GM19023 (cell line): ENCODE results near the gene PM20D1.

Source experiments
- ATAC-seq: cut with Tn5 transposase; IDR thresholded peaks from one replicate; pipeline ENCODE4 v1.9.1; 2021; ENCODE audit warnings: mild to moderate bottlenecking, moderate library complexity; ENCODE audit not compliant: unreplicated experiment

The PM20D1 gene

DNA sequence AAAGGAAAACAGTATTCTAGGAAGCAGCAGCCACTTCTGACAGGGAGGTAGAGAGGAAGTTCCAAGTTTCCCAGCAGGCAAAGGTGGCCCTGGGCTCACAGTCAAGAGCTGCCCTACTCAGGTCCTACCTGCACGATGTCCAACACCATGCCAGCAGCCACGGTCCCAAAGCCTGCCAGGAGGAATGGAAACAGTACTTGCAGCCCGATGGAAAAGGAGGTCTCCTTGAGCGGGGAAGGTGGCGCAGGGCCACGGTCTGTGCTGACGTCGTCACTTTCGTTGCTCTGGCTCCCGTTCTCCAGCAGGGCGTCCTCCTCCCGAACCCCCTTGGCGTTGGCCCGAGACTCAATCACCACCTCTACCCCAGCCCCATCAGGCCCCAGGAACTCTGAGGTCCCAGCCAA, 40.0 kb downstream of the PM20D1 start:
- ATAC-seq, result no peak

DNA sequence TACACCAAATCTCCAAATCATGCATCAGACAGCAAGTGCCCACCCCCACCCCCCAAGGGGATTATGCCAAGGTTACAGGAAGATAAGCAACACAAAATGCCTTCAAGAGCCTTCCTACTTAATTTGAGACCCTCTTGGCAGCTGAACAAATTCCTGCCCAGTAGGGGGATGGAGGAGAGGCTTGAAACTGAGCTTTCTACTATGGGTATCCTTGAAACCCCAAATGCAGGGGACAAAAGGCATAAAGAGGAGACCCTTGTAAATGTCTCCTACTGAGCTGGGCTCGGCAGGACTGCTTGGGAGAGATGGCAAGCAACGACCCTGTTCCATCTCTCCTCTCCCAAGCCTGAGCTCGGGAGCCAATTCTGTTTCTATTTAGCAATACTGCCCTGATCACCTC, 40.5 kb downstream of the PM20D1 start:
- no peak for ATAC-seq

DNA sequence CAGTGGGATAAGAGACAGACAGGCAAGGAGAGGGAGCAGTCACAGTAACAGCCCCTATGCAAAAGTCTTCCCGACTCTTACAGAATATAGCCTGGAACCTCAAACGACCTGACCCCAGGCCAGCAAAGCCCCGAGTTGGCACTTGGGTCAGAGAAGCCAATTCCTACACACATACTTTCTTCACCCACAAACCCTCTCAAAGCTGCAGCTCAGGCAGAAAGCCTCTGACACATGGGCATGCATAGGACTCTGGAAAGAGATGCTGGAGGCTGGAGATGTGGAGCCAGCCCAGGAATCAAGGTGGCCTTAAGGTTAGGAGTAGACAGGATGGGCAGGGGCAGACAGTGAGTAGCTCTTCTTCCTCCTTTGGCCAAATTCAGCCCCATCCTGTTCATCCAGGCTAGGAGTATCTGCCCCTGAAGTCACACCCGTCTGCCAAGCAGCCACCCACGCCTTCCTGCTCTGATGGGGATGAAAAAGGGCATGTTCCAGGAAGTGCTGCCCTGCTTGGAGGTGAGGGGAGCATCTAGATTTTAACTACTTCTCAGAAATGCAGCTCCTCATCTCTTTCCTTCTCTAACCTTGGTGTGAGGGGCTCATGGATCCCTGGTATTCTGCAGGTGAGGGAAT, 44.7 kb downstream of the PM20D1 start:
- ATAC-seq, result no peak

DNA sequence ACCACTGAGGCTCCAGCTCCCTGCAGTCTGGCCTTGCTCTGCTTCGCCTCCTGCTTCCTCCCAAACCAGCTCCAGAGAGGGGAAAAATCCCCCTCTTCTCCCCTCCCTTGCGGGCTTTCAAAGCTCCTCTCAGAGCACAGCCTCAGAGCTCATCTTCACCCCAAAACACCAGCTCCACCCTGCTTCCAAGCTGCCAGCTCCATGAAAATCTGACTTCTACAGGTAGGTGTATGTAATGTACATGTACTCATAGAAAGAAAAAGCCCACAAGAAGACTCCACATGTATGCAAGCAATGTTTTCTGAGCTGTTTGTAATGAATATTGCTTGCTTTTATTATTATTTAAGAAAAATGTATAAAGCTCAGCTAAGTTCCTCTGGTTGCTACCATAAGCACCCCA, 45.3 kb downstream of the PM20D1 start:
- ATAC-seq, result no peak

DNA sequence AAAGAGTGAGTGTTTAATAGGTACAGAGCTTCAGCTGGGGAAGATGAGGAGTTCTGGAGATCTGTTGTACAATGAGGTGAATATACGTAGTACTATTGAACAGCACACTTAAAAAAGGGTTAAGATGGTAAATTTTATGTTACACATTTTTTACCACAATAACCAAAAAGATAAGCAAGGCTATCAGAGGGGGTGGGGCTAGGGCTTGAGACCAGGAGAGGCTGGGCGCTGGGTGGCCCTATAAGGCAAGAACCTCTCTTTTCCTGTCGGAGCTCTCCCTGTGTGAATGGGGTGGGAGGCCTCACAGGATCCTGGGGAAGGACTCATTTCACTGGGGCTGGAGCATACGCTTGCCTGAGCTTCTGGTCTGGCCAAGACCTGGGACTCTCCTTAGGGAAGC, 45.9 kb downstream of the PM20D1 start:
- ATAC-seq, result no peak

DNA sequence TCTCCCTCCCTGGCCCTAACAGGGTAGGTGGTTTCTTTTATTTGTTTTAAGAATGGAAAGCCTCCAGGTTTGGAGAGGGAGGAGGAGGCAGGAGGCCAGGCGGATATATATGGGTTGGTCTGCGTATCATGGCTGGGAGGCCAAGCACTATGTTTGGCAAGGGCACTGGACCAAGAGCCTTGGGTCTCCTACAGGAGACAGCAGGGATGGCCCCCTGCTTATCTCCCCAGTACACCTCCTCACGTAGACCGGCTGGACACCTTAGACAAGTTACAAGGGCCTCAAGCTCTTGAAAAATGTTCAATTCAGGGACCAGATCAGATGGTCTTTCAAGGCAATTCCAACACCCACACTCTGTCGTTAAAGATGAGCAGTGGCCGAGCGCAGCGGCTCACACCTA, 47.9 kb downstream of the PM20D1 start:
- no peak for ATAC-seq

DNA sequence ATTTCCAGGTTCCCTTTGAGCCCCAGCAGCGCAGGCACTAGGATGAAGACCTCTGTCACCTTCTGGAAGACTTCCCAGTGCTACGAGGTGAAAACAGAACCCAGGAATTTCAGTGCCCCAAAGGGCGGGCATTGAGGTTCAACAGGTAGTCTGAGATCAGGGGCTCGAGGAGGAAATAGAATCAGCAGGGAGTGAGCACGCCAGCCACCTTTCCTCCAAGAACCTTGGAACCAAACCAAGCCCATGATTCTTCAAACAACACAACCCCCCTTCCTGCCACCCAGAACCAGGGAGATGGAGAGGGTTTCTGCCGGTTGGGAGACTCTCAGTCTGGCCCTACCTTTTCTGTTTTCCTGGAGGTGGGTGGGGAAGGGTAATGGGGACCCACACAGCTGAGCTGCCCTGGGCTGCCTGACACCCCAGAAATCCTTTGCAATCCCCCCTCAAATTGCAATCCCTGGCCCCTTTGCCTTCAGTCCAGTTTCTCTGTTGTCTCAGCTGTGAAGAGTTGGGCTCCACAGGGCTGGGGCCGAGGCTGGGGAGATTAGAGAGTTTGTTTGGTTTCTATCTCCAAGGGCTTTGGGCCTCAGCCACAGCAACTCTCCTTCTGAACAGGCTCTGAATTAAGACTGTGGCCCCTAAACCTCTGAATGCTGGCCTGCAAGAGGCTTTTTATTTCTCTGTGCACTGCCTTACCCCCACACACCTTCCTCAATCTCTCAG, 48.8 kb downstream of the PM20D1 start:
- no peak for ATAC-seq

DNA sequence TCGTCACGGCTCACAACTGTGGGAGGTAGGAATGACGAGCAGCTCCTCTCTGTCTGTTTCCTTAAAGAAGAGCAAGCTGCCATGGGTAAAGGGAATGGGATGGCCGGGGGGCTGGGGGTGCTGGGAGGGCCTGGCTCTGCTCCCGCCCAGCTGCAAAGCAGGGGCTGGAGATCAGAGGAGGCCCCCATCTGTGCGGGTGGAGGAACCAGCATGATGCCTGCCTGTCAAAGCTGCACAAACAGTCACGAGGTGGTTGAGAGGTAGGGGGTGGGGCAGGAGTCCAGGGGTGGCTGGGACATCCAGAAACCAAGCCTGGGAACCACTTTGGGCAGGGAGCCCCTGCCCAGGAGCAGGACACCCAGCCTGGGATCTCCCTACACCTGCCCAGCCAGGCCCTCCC, 49.5 kb downstream of the PM20D1 start:
- no peak for ATAC-seq

DNA sequence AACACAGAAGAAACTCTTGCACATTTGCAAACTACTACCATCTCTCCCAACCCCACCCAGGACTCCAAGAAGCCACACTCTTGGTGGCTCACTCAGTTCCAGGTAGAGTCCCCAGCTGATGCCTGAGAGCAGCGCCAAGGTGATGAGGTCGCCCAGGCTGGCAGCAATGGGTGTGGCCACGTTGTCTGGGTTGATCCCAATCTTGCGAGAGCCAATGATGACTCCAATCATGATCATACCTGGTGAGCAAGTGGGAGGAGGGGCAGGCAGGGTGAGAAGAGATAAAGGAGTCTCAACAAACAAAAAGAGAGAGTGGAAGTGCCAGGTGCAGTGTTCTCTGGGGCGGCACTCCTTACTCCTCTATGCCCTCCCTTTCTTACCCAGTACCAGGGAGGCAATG, 51.4 kb downstream of the PM20D1 start:
- ATAC-seq, result no peak

DNA sequence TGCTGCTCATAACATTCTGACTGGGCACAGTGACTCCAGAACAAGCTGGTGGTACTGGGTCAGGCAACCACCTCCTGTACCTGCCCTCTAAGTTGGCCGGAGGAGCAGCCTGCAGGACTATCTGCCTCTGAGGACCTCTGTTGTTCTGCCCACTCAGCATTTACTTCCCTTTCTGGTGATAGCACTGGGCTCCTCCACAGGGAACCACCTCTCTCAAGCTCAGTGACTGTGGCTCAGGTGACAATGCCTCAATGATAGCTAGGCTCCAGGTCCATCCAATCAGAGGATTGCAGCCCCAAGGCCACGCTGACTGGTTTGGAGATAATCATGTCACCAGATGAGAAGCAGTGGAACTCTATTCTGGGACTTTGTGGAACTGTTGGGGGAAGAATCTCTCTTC, 52.8 kb downstream of the PM20D1 start:
- ATAC-seq, result no peak

DNA sequence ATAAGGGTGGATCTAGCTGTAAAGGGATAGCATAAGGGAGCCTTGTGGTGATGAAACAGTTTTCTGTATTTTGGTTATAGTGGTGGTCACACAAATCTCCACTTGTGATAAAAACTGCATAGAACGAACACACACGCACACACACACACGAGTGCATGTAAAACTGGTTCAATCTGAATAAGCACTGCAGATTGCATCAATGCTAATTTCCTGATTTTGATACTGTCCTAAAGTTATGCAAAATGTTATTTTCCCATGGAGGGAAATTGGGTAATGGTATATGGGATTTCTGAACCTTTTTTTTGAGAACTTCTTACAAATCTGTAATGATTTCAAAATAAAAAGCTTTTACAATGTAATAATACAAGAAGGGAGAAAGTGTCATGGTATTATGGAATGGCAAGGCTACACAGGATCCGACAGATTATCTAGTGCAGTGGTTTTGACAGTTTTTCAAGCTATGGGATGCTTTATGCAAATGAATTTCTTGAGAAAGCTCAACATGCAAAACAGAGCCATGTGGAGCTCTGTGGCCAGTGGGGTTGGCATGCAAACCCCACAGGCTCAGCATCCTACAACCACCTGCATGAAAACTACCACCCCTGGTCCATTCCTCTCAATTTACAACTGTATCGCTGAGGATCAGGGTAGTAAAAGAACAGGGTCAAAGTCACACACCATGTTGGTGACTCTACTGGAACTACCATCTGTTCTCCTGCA, 55.8 kb downstream of the PM20D1 start:
- ATAC-seq, result no peak

DNA sequence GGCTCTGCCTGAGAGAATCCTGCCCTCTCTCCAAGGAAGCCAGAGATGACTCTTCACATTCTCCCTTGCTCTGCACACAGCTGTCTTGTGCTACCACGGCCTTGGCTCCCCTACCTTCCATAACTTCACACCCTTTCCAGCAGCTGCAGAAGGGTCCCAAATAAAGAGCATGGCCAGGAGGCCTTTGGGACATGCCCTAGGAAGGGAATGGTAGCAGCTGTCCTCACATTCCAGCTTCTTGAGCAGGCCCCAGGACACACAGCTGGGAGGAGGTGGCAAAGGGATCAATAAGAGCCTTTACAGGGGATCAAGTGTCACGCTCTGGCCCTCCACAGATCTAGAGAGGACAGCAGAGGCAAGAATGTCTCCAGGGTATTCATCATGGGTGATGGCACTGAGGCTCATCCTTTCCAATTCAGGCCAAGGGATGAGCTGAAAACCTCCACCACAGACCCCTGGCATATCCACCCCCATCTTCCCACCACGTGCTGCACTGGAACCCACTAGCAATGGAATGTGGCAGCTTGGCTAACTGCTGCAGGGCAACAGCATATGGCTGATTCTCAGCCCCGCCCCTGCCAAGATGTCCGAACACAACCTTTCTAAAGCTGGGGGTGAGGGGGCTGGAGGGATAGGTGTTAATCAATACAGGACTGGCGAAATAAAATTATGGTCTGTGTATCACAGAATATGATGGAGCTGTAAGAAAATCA, 56.8 kb downstream of the PM20D1 start:
- ATAC-seq, result no peak

DNA sequence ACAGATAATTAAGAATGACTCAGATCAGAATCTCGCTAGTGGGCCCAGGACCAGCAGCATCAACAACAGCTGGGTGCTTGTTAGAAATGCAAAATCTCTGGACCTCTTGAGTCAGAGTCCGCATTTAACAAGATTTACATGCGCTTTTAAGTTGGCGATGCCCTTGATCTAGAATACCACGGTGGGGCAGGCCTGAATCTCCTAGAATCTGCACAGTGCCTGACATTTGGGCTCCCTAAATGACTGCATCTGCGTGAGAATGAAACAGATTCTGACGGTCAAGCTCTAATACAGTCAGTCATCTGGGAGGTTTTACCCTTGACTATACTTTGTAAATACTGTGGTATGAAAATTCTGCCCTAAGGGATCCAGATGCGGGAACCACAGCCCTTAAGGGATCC, 57.5 kb downstream of the PM20D1 start:
- ATAC-seq, result no peak

DNA sequence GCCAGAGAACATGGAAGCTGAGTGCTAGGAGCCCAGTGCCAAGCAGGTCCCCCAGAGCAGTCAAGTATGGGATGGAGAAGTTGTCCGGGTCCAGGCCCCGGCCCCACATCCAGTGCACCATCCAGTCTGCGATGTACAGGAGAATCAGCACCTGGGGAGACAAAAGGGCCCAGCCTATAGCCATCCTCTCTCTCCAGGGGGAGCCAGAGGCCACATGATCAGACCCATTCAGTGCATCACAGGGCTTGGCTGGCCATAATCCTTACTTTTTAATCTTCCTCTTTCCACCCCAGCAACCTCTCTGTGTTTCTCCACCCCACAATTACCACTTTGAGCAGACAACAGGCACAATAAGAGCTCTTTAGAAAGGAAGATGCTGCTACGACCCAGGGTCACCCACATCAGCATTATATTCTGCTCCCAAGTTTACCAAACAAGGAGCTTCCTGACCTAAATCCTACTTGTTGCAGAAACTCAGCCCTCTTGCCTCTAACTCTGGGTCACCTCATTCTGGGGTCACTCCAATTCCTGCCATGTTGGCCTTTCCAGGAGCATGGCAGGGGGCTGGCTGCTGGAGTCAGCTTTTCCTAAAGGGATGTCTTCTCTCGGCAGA, 58.3 kb downstream of the PM20D1 start:
- ATAC-seq, result no peak

DNA sequence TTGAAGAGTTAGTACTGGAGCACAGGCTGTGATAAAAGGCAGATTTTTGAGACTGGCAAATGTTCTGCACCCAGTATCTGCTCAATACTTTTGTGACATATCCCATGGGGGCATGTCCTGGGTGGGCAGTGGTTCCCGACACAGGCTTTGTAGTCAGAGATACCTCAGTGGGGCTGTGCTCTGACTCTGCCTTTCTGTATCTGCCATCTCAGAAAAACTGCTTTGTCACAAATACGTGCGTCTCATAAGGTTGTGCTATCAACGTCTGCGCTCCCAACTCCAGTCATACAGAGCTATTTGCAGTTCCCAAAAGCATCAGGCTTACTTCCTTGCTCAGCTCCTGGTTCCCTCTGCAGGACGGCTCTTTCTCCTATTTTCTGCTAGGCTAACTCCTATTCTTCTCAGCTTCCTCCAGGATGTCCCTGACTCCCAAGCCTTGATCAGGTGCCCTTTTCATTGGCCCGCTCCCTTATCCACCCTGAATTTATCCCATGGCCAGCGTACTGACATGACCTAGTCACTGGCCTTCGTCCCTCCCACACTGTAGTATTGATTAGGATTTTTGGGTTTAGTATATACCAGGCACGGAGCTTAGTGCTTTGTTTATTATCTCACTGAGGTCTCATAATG, 62.5 kb downstream of the PM20D1 start:
- no peak for ATAC-seq

DNA sequence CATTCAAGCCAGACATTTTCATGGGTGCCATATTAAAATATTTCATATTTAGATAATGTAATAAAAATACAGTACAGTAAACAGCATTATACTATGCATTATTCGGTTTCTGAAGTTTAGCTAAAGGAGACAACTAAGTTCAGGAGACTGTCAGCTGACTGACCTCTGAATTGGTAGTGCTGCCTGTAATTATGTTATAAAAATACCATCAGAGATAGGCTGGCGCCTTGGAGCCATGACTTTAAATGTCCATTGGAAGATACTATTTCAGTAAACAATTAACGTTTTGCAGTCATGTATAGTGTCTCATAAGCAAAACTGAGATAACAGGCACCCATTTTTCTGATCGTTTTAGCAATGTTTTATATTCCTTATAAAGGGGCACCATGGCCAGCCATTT, 63.3 kb downstream of the PM20D1 start:
- ATAC-seq, result no peak

DNA sequence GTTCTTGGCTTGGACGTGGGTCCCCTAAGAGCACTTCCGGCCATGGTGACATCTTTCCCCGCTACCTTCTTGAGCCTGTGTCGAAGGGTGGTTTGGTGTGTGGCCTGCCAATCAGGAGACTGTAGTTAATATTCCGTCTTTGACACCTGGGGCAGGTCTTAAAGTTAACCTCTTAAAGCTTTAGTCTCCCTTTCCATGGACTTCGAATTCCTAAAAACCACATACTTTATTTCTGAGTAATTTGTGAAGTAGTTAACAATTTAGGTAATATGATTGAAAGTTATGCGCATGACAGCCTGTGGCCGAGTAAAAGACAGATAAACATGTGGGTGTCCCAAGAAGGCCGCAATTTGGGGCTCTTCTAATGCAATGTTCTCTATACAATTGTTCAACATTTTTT, 64.5 kb downstream of the PM20D1 start:
- ATAC-seq, result no peak

DNA sequence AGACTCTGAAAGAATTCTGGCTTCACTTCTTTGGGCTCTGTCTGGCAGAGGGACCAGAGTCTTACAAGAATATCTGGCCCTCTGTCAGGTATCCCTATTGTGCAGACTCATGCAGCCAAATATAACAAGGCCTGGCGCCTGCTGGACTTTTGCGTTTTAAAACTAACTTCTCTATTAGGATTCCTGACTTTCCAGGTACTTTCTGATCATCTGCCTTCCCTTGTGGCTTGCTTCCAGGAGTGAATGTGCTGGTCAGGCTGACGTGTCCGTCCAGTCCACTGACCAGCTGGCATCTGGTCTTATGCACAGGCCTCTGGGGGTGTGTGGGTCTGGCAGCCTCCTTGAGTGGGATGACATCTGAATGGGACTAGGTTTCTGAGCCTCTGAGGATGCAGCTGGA, 66.0 kb downstream of the PM20D1 start:
- ATAC-seq, result no peak

DNA sequence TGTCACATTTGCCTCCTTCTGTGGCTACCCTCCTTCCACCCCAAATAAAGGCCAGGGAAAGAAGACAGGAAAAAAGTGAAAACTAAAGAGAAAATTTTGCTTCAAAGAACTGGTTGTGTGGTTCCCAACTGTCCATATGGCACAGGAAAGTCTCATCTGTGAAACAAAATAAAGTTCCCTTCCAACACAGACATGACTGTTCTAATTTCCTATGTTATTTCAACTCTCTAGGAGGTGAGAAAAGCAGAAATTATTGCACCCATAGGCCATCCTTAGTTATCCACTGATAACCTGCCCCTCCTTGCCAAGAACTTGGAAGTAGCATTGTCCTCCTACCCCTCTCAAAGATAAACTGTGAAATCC, 66.5 kb downstream of the PM20D1 start:
- no peak for ATAC-seq

DNA sequence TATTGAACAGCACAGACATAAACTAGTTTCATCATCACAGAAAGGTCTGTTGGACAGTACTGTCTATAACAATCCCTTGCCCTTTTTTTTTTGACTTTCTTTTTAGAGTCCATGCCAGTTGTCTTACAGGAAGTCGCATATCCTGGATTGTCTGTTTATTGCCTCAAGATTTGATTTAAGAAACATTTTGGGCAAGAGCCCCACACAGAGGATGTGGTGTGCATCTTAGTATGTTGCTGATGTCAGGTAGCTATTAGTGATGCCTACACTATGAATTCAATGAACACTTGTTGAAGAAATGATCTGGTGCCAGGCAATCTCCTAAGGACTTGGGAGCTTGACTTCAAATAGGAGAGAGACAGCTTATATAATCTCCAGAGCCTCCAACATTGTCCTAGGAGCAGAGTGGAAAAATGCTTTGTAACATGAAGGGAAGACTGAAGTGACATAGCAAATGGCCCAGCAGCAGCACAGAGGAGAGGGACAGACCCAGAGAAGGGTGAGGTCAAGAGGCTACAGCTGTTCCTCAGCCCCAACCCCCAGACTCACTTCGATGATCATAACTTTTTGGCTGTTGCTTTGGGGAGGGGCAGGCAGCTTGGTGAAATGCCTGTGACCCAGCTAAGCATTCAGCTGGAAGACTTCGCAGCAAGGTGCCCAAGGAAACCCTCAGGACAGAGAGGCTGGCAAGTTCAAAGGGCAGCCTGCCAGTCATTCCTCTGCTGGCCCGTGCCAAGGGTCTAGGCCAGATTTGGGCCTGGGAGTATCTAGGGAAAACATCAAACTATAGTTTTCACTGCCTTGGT, 67.1 kb downstream of the PM20D1 start:
- no peak for ATAC-seq
